ENCODE data around the gene MAGI3. TPM values are rescaled to one million over a fixed set of nuclear protein-coding genes. Genes with fewer than 3 reads are reported as not detected.

Gene MAGI3
- total and polyA plus RNA-seq, 2 of the 13 experiments (the other 11 are each of a cell fraction or from before 2014, with no cell fraction given), result 4.0 to 11.8 TPM

GRCh38 chr1:113389359-113389952, 859 bp upstream of the MAGI3 start (continued):
- no peak for TF ChIP-seq CCAR2 (optimal IDR thresholded peaks at IDR 0.05; ENCODE audit: low read depth, low read length)
- no peak for TF ChIP-seq TBP (CRISPR knock-in tag; IDR thresholded peaks at IDR 0.05)
- no peak for TF ChIP-seq HMGA1 (CRISPR knock-in tag; conservative IDR thresholded peaks at IDR 0.05)
- no peak for TF ChIP-seq SPEN (CRISPR knock-in tag; IDR thresholded peaks at IDR 0.05; ENCODE audit: low read depth)
- TF ChIP-seq ISL2 (CRISPR knock-in tag; IDR thresholded peaks at IDR 0.05), result no peak
- TF ChIP-seq SUZ12 (IDR thresholded peaks at IDR 0.05; ENCODE audit: low read depth, low read length), result no peak
- TF ChIP-seq NAIF1 (CRISPR knock-in tag; IDR thresholded peaks at IDR 0.05; ENCODE audit: borderline replicate concordance), result no peak
- no peak for TF ChIP-seq NFYC (CRISPR knock-in tag; IDR thresholded peaks at IDR 0.05)
- no peak for TF ChIP-seq HNRNPUL1 (IDR thresholded peaks at IDR 0.05; ENCODE audit: low read depth, low read length)
- 0 out of 2 replicates have a peak, but pooled peaks have one; percentile 66 for TF ChIP-seq ZNF232 (CRISPR knock-in tag; IDR thresholded peaks at IDR 0.05; ENCODE audit: borderline replicate concordance)
- no peak for TF ChIP-seq AKNA (CRISPR knock-in tag; IDR thresholded peaks at IDR 0.05; ENCODE audit: borderline replicate concordance)
- TF ChIP-seq HMGXB4 (CRISPR knock-in tag; IDR thresholded peaks at IDR 0.05; ENCODE audit: borderline replicate concordance in 1 of 2, low read depth in 1 of 2), result 0 out of 4 replicates have a peak, but pooled peaks of 1 of the 2 experiments have one; percentile 11
- no peak for TF ChIP-seq E2F2 (CRISPR knock-in tag; IDR thresholded peaks at IDR 0.05; ENCODE audit: borderline replicate concordance)
- no peak for TF ChIP-seq FOXK1 (CRISPR knock-in tag; IDR thresholded peaks at IDR 0.05; ENCODE audit: borderline replicate concordance, low read depth)
- no peak for TF ChIP-seq ZNF274 (CRISPR knock-in tag; IDR thresholded peaks at IDR 0.05)
- no peak for TF ChIP-seq PAXIP1 (CRISPR knock-in tag; conservative IDR thresholded peaks at IDR 0.05)
- no peak for TF ChIP-seq ZNF740 (CRISPR knock-in tag; IDR thresholded peaks at IDR 0.05)
- TF ChIP-seq ZNF224 (CRISPR knock-in tag; IDR thresholded peaks at IDR 0.05), result no peak
